Stimulated activated CD8-positive, alpha-beta memory T cell treated with anti-CD3 and anti-CD28 coated beads, Interleukin-12 subunit alpha, Interleukin-12 subunit beta, amount 100 ng/mL, for 4 hours (primary cell): ENCODE data around the gene FAM135A.
"Not testable (repeated sequence)": the region's sequence is repeated elsewhere in the genome, so short reads cannot be mapped to it uniquely, and the experiment has no call there.

ENCODE experiments used
- DNase-seq: peaks from one replicate; pipeline ENCODE4 v3.0.0-alpha.2; 2020; ENCODE audit warnings: low read depth

The FAM135A gene

DNA sequence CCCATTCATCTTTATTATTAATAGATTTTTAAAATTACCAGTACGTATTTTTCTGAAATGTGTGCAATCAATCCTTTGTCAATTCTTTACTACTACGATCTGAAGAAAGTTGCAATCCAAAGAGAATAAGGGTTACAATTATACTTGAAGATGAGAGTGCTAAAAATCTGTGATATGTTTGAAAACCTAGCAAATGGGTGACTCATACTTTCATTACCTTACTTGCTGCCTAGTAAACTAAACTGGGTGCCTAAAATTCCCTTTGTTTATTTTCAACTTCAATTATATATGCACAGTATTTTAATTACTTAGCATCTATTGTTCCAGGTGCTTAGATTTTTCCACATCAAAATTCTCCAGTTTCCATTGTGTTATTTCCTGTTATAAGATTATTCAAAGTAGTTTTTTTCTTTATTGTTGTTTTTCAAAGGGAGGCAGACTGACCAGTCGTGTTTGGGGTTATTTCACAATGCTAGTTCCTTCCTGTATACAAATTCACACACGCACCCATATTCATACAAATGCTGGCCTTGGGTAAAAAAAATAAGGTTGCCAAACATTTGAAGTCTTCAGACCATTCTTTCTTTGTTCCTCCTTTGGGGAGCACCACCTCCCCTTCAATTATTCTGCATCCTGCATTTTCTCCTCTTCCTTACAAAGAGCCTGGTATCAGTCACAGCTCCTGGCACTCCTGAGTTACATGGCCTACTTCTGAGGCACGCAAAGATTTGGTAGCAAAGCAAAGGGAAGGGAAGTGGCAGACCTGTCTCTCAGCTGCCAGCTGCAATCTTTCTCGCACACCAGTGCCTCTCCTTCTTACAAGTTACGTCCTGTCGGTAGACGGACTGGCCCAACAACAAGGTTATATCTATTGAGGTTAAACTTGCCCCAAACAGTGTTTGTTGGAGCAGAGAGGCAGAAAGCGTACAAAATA, 16.2 kb upstream of the FAM135A start:
- no peak for DNase-seq

- no peak for DNase-seq
Observed at GRCh38 chr6:70398783-70399728, 14.3 kb upstream of the FAM135A start.

- DNase-seq, result no peak
Observed at GRCh38 chr6:70404658-70405057, 8.7 kb upstream of the FAM135A start.

DNA sequence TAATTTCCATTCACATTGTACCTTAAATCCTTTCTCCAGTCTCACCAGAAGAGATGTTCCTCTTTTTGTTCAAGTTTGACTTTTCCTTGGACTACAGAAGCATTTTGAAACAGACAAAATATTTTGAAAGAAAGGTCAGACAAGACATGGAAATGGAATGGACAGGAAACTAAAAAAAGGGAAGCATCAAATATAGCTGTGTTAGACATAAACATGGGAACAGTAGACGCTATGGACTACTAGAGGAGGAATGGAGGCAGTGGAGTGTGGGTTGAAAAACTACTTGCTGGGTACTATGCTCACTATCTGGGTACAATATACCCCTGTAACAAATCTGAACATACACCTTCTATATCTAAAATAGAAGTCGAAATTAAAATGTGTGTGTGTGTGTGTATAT, 4.1 kb upstream of the FAM135A start:
- DNase-seq, result no peak

DNA sequence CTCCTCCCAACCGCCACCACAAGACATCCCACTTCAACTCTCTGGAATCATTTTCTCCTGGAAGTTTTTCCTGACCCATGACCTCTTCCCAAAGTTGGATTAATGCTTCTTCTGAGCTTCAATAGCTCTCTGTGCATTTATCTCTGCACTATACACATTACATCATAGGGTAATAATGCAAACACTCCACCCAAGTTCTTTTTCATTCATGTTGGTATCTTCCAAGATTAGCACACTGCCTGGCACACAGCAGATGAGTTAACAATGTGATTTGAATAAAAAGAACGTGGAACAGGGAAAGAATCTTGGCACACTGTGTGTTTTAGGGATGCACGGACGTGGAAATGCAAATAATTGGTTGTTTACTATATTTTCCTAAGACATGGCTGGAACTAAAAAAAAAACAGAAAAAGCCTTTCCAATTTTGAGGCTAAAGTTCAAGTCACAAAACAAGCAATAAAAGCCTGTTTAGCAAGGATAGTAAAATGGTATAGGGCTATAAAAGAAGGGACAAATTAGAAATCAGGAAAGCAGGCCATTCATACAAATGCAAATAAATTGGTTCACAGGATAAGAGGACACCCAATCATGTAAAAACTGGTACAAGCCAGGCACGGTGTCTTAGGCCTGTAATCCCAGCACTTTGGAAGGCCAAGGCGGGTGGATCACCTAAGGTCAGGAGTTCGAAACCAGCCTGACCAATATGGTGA, 1.6 kb upstream of the FAM135A start:
- no peak for DNase-seq

DNA sequence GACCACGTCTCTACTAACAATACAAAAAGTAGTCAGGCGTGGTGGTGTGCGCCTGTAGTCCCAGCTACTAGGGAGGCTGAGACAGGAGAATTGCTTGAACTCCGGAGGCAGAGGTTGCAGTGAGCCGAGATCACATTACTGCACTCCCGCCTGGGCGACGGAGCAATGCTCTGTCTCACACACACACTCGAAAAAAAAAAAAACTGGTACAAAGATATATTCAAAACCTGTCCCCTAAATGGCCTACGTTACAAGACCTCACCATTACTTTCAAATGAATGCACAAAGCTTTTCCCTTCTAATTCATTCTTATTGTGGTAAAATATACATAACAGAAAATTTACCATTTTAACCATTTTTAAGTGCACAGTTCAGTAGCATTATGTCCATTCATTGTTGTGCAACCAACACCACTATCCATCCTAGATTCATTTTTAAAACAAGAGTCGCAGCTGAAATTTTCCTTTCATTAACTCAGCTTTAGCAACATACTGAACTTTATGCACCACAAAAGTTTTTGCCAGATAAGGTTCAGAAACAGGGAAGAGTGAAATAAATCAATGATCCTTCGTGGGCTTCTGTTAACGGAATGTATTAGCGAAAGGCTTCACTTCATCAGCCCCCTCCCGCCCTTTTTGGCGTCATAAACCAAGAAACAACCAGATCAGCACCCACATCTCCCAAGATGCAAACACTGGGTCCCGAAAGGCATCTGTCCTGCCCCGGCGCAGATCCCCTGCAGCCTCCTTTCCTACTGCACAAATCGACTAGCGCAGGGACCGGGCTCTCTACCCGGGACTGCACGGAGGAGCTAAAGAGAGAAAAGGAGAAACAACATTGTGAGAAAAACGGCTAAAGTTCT, 825 bp upstream of the FAM135A start:
- DNase-seq, result no peak

DNA sequence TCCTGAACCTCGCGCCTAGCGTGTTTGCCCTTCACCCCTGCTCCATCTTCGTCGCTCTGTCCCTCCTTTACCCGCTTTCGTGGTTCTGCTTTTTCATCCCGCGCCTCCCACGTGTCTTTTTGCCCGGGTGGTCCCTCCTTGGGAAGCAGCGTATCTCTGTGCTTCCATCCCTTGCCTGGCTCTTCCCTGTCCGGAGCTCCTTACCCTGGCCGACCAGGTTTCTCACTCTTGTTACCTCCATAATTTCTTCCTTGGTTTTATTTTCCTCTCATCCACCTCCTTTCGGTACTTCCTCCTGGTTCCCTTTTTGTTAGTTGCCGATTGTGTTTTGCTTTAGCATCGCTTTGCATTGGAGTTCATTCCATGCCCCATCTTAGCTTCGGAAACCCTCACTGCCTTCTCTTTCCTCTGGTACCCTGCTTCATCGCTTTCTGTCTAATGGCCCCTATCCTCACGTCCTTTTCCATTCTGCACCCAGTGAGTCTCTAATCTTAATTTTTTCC, 735 bp downstream of the FAM135A start:
- DNase-seq, result no peak

GRCh38 chr6:70414813-70415212, 1.5 kb downstream of the FAM135A start:
- DNase-seq, result no peak

DNA sequence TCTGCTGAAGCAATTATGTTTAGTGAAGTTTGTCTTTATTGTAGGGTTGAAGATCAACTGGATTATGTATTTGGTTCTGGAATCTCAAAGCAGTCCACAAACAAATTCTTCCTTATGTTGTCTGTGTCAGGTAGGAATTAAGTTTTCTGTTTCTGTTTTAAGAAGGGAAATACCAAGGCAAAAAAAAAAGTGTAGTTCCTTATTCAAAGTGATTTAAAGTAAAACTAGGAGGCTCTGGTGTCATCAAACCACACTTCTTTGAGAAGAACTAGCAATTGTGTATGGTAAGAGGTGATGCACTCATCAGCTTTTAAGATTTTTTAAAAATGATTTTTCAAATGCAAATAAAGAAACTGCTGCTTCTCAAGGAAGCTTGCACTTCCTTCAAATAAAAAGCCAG, 1.9 kb downstream of the FAM135A start:
- DNase-seq, result no peak

- no peak for DNase-seq
Observed at GRCh38 chr6:70415660-70416059, 2.4 kb downstream of the FAM135A start.

DNA sequence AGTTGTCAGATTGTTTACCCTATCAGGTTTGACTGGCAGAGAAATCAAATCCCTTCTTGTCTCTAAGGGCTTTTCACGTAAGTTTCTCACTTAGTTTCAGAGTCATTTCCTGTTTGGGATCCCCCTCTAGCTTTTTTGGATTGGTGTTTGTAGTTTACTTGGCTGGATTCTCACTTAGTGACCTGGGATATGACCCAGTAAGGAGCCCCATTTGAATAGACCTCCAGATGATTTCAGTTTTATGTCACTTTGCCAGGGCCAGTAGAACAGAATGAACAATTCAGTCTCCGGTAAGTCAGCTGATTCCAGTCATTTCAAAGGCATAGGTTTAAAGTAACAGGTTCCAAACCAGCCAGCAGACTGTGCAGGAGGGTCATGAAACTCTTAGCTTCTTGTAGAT, 8.2 kb downstream of the FAM135A start:
- DNase-seq, result no peak

DNA sequence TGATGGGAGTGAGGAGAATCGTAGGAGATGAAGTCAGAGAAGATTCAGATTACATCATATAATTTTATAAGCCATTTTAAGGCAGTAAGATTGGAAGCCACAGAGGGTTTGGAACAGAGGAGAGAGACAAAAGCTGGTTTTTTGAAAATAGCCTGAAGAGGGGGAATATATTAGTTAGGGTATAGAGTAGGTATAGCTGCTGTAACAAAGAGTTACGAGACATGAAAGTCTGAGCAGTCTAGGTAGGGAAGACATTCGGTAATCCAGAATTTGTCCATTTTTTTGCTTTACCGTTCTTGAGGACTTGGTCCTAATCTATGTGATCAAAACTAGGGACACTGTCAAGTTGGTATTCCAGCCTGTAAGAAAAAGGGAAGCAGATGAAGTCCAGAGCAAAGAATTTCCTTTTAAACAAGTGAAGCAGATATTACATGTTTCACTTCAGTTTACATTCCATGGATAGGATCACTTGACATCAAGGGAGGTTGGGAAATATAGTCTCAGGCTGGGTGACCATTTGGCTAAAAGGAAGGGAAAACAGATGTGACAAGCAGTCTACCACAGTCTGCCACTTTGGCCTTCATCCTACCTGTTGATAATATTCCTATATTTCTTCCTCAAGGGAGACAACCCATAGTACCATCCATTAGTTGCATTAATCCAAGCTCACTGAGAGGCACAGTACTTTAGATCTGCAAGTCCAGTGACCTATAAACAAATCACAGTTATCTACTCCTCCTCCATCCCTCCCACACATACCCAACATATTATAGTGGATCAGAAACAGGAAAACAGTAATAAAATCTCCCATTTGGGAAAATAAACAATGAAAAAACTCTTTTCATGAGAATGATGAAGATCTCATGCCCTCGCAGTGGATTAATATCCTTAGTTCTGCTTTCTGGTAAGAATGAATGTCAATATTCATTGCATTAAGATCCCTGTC, 10.2 kb downstream of the FAM135A start:
- DNase-seq, result no peak

DNA sequence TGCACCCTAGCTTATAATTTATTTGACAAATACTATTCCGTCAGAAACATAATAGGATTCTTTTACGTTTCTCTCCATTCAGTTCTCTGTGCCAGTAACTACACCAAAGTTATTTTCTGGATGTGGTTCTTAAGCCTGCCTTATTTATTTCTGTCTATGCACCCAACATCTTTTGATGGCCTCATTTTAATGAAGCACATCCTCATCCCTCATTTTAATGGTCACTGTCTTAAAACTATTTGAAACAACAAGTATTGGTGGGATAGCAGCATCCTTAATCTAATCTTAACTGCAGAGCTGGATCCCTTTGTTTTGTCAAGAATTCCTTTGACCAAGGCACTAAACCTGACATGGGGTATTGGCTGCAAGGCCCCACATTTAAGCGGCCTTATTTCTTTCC, 11.0 kb downstream of the FAM135A start:
- no peak for DNase-seq

- DNase-seq, result no peak
Observed at GRCh38 chr6:70436320-70436719, 23.0 kb downstream of the FAM135A start.

DNA sequence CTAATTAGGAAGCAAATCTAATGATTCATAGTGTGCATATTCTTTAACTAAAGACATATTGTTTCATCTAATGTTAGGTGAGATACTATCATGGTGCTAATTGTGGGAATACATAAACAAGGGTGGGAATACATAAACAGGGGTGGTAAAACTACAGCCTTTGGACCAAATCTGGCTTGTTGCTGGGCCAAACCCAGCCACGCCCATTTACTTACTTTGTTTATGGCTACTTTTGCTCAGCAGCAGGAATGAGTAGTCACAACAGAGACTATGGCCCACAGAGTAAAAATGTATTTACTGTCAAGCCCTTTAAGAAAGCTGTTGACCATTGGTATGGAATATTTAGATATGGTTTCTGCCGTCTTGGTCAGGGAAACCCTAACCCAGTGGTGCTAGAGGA, 31.7 kb downstream of the FAM135A start:
- DNase-seq, result no peak

DNA sequence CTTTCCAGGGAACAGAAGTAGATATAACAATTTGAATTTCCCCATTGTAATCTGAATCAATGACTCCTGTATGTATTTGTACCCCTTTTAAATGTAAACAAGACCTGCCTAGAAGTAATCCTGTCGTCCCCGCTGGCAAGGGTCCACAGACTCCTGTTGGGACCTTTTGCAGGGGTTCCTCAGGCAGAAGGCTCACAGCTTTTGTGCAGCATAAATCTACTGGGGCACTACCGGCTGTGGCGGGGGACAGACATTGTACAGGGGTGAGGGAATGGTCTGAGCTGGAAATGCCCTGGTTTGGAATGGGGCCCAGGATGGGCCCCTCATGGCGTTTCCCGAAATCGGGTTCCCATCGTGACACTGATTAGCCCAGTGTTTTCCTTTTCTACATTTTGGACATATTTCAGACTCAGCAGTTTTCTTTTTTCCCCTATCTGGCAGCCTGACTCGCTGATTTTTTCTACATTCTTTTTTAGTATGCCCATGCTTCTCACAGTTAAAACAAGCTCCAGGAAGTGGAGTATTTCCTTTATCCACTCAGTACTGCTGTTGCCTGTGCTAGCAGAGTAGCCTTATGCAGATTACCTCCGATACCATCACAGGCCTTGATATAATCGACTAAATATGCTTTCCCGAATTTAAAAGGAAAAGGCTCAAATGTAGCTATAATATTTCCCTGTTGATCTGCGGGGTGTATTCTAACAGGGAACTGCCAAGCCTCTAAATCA, 34.2 kb downstream of the FAM135A start:
- DNase-seq, result not testable (repeated sequence)

DNA sequence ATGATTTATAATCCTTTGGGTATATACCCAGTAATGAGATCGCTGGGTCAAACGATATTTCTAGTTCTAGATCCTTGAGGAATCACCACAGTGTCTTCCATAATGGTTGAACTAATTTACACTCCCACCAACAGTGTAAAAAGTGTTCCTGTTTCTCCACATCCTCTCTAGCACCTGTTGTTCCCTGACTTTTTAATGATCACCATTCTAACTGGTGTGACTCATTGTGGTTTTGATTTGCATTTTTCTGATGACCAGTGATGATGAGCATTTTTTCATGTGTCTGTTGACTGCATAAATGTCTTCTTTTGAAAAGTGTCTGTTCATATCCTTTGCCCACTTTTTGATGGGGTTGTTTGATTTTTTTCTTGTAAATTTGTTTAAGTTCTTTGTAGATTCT, 40.6 kb downstream of the FAM135A start:
- not testable (repeated sequence) for DNase-seq

- no peak for DNase-seq
Observed at GRCh38 chr6:70456735-70457134, 43.4 kb downstream of the FAM135A start.

DNA sequence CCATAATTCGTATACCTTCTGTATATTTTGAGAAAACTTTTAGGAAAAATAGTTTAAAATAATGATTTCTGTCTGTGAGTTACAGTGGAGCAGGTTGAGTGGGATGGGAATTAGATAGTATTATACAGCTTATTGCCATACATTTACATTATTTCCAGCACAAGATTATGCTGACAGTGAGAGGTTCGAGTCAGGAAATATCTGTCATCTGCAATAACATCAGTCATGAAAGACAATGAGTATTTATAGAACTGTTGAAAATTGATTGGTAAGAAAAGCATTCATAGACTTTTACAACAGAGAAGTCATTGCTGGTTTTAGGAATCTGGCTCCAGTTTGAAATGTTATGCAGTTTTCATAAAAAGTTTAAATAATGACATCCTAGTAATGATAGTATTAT, 45.9 kb downstream of the FAM135A start:
- no peak for DNase-seq
